Measurements from ENCODE around the gene PRDM16.

DNA sequence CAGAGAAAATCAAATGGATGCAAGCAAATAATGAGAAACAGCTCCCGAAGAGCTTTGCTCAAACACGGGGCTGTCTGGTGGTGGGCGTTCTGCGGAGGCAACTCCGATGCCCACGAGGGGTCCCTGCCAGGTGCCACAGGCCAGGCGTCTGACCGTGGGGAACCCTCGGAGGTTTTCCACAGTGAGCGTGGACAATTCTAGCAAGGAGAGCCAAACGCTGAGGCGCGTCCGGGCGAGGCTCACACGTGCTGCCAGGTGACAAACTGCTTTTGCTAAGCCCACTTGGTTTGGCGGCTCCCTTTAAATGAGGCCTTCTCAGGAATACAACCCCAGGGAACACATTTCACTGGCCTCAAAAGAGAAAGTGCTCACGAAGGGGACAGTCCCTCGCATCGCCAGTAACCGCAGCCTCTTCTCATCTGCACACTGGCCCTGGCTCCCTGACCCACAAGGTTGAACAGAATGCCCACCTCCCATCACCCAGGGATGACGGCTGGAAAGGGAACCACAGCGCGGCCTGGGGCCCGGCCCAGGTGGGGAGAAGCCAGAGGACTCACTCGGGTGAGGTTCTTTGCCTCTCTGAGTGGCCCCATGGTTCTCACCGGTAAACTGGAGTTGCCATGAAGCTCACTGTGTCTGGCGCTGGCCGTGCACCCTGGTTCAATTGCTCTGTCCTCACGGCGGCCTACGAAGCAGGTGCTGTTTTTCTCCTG lies 97.4 kb downstream of the PRDM16 start:
- TF ChIP-seq TAF1 (IDR thresholded peaks at IDR 0.05; ENCODE audit: low read depth) (no peak), EZH2 (IDR thresholded peaks at IDR 0.05; ENCODE audit: borderline replicate concordance, insufficient read depth, low read length, poor library complexity, severe bottlenecking) (no peak)
- TF ChIP-seq, protein P1, sequence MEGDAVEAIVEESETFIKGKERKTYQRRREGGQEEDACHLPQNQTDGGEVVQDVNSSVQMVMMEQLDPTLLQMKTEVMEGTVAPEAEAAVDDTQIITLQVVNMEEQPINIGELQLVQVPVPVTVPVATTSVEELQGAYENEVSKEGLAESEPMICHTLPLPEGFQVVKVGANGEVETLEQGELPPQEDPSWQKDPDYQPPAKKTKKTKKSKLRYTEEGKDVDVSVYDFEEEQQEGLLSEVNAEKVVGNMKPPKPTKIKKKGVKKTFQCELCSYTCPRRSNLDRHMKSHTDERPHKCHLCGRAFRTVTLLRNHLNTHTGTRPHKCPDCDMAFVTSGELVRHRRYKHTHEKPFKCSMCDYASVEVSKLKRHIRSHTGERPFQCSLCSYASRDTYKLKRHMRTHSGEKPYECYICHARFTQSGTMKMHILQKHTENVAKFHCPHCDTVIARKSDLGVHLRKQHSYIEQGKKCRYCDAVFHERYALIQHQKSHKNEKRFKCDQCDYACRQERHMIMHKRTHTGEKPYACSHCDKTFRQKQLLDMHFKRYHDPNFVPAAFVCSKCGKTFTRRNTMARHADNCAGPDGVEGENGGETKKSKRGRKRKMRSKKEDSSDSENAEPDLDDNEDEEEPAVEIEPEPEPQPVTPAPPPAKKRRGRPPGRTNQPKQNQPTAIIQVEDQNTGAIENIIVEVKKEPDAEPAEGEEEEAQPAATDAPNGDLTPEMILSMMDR (IDR thresholded peaks at IDR 0.05; ENCODE audit: poor library complexity, severe bottlenecking), result no peak

Measured in neural cell (in vitro differentiated cells).